Hematopoietic multipotent progenitor cell (in vitro differentiated cells): Measurements from ENCODE around the gene PSMD6. TPM values are rescaled to one million over a fixed set of nuclear protein-coding genes. Genes with fewer than 3 reads are reported as not detected.

ENCODE experiments used
- DNase-seq, 3 donors: peaks; one replicate each; pipeline ENCODE4 v3.0.0-alpha.2; 2011 to 2015; ENCODE audit warnings: low read depth in 2 of 3, low spot score in 2 of 3
- total RNA-seq: library from RNA; depleted of rRNA; stranded (reverse); fragments of >200 nt; gene quantifications from one replicate; pipeline ENCODE4 v1.2.3, GENCODE V29; 2012

PSMD6 gene
- total RNA-seq, 1 donor: 63.0 TPM

DNA sequence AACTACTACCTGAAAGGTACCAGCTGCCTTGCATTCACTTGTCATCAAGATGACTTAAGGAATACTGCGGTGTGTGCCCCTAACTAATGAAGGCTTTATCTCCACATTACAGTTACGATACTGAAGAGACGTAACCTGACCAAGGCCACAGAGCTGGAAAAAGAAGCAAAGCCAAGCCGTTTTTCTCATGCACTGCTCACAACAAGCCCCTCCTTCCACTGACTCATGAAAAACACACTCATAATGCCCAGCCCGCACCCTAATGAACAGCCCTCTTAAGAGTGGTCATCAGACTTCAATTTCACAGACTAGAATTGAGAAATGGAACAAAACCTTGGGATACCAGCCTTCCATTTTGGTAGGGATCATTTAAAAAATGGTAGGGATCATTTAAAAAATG lies 11.6 kb downstream of the PSMD6 start:
- no peak for DNase-seq

DNA sequence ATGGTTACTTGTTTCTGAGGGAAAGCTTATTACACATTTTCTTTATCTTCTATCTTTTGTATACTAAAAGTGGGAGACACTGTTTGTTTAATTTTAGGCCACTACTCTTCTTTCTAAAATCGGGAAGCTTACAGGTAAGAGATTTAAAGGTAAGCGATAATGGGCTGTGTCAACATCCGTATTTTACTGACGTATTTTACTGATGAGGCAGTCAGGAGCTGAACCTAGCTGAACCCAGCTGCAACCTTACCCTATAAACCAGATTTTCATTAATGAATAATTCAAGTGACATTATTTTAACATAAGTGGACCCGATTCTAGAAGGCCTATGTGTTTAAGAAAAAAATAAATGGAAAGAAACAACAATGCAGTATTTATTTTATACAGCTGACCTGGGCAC lies 13.1 kb downstream of the PSMD6 start:
- no peak for DNase-seq

DNA sequence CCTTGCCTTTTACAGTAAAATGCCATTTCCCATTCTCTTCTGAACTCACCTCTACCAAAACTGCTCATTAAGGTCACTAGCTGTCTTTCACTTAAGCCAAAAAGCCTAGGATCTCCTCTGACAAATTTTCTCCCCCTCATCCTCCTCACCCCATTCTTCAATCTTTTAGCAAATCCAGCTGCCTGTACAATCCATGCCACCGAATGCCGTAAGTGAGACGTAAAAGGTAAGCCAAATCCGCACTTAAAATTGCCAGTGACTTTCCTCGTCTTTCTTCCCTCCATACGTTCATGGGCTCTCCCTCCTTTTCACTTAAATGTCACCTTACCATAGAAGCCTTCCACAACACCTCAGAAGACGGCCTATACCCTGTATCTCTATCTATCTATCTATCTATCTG lies 13.8 kb downstream of the PSMD6 start:
- DNase-seq: no peak

DNA sequence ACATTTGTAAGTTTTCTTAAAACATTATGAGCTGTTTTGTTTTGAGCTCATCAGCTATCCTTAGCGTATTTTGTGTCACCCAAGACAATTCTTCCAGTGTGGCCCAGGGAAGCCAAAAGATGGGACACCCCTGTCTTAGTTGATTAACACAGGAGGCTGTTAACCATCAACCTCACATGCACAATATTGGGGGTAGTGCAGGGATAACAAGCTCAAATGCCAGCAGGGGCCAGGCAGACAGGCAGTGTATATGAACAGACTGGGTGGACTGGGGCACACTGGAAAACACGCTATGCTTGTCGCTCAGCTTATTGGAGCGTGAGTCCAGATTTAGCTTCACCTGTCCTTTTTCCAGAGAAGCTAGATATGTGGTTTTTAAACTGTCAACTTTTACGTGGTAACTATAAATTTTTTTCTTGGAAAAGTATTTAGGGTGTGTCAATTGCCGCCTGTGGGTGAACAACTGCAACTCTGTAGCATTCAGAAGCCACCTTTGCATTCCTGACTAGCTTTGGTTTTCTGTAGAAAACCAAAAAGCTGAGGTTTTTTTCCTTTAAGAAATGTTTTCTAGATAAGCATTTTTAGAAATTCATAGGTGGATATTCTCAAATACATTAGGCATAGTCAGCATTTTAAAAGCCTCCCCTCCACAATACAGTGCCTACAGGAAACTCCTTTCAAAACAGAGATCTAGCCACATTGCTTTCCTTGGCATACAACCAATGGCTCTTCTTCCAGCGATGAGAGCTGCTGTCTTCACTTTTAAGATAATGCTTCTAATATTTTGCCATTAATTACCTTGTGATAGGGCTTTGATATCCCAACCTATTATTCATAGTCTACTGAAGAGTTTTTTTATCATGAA lies 14.6 kb downstream of the PSMD6 start:
- no peak for DNase-seq

GRCh38 chr3:64008017-64008416 lies 15.3 kb downstream of the PSMD6 start:
- DNase-seq: no peak

GRCh38 chr3:64003589-64003988 lies 19.7 kb downstream of the PSMD6 start:
- DNase-seq: no peak

- DNase-seq: no peak
Measured at GRCh38 chr3:64002233-64002632, 21.1 kb downstream of the PSMD6 start.

DNA sequence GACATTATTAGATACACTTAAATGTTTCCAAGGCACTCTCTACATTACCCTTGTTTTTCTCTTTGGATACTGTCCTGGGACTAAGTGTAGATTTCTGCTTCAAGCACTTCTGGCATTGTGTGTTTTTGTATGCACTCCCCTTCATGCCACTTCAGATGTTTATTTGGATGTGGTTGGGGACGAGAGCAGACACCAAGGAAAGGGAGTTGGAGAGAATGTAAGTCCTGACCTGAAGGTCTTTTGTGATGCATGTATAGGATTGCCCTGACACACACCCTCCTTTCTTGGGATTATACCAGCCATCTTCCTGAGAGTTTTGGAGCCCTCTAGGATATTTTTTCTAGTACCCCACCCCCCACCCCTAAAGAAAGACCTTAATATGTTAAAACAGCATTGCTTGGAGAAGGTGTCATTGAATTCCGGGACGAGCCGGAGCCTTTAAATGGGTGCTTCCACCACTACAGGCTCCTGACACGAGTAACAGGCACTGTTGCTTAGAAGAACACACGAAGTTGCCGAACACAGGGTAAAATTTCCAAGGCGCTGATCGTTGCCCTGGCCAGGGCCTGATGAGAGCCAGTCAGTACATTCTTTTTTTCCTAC lies 22.7 kb downstream of the PSMD6 start:
- no peak for DNase-seq

- no peak for DNase-seq
Measured at GRCh38 chr3:63998852-63999754, 24.2 kb downstream of the PSMD6 start.

DNA sequence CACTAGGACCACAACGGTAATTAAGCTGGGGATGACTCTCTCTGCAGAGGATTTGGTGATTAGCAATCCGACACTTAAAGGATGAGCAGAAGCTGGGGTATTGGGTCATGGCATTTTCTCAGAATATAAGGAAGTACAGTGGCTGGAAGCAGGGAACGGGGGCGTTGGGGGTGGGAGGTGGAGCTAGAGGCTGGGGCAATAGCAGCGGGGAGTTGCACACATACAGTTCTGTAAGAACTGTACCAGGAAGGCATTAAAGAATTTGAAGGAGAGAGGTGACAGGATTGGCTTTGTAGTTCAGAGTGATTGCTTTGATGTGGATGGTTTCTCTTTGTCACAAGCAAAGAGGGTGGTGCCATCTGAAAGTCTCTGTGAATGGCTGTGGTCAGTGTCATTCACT lies 28.2 kb downstream of the PSMD6 start:
- DNase-seq: no peak

DNA sequence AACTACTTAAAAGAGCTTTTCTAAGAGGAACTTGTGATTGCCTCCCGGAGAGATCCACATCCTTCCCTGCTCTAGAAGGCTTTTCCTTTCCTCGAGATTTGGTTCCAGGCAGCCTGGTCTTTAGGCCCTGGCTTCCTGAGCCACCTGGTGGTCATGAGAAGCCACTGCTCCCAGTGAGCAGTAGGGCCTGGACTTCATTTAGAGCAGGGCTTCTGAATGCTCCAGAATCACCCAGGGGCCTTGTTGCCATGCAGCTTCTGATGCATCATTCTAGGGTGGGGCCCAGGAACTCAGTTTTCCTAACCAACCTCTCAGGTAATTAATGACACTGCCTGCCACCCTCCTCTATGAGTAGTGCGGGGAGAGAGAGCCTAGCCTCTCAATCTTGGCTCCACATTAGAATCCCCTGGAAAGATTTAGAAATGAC lies 29.6 kb downstream of the PSMD6 start:
- DNase-seq: peak; percentile 28 to 75 (median 60)

DNA sequence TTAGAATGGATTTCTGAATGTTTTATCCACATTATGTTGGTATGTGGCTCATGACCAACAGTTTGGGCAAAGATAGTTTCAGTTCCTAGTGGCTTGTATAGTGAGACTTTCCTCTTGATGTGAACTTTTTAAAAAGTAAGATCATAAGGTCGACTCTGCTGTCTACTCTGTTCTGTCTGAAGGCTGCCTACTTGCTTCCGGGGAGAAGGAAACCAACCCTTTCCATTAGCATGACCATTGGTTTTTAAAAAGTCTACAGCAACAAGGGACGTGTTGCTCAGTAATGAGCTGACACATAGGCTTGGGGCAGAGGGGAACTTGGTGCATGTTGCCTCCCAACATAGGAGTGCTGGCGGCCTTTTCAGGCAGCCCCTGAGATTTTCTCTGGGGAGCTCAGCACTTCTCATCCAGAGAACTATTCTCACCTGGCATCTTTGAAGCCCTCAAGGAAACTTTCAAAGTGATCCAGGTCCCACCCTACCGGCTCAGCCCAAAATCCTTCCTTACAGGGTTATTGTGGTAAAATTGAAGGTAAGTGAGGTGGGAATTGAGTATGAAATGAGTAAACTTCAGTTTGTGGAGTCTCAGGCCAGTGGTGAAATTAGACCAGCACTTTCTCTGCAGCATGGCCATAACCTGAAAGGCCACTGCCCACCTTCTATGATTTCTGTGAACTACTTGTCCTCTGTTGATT lies 30.6 kb downstream of the PSMD6 start:
- no peak for DNase-seq

DNA sequence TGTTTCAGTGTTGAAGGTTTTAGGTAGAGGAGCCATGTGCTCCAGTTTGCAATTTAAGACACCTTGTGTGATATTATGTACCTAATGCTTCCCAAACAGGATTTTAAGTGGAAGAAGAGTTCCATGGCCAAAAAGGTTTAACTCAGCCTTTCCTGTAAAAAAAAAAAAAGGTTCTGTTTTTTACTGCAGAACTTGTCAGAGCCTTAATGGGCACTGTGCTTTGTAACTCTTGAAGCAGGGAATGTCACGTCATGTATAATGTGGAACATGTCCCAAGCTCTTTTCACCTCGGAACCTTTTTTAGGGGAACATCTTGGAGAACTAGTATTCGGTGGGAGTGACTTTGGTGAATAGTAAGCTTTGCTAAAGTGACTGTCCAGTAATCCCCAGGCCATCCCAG lies 31.6 kb downstream of the PSMD6 start:
- DNase-seq: no peak

- no peak for DNase-seq
Measured at GRCh38 chr3:63990733-63991132, 32.6 kb downstream of the PSMD6 start.

GRCh38 chr3:63990204-63990603 lies 33.1 kb downstream of the PSMD6 start:
- DNase-seq: no peak

- DNase-seq: no peak
Measured at GRCh38 chr3:63988943-63989342, 34.4 kb downstream of the PSMD6 start.

GRCh38 chr3:63986831-63987230 lies 36.5 kb downstream of the PSMD6 start:
- no peak for DNase-seq

DNA sequence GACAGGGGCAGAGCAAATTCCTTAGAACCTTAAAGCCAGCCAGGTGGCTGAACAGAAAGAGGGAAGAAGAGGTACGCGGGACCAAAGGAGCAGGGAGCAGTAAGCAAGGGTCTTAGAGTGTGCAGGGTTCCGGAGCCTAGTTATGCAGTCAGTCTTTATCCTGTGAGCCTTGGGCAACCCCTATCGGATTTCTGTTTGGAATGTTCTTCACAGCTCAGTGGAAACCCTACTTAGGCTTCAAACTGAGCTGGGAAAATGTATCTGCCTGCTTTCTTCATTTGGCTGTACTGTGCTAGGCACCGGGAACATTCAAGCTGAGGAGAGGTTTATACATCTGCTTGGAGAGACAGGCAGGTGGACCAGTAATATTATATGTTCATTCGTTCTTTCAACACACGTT lies 37.1 kb downstream of the PSMD6 start:
- DNase-seq: no peak

DNA sequence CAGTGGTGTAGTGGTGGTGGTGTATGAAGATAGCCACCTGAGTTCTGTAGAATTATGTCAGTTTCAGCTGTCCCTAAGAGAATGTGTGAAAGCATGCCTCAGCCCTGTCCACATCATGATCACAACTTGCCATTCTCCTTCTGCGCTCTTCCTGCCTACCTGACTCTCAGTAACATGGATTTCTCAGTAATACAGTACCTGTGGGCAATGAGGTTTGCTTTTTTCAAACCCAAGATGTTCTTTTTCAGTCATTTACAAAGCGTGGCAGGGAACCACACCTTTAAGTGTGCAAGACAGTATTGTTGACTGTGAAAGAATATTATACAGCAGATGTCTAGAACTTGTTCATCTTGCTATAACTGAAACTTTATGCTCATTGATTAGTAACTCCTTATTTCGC lies 38.9 kb downstream of the PSMD6 start:
- no peak for DNase-seq

DNA sequence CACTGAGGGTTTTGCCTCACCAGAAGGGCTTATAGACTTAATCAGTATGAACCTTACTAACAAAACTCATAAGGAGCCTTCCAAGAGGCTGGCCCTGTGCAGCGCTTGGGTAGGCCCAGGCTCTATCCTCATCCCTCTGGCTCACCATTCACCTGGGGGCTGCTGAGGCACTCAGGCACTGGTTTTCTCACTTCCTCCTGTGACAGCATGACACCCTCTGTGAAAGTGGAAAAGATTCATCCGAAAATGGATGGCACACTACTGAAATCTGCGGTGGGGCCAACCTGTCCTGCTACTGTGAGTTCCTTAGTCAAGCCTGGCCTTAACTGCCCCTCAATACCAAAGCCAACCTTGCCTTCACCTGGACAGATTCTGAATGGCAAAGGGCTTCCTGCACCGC lies 41.3 kb downstream of the PSMD6 start:
- DNase-seq: no peak
